ENCODE data around the gene MARCKSL1.

DNA sequence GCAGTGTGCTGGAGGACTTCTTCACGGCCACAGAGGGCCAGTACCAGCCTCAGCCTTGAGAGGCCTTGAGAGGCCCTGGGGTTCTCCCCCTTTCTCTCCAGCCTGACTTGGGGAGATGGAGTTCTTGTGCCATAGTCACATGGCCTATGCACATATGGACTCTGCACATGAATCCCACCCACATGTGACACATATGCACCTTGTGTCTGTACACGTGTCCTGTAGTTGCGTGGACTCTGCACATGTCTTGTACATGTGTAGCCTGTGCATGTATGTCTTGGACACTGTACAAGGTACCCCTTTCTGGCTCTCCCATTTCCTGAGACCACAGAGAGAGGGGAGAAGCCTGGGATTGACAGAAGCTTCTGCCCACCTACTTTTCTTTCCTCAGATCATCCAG is 50.4 kb downstream of the MARCKSL1 start:
- TF ChIP-seq POLR2A (IDR thresholded peaks at IDR 0.05; ENCODE audit: low read depth, low read length) (no peak), POLR2AphosphoS5 (IDR thresholded peaks at IDR 0.05; ENCODE audit: low read depth, low read length) (no peak)

All from GM12892 (cell line).